Panc1 (cell line): Measurements from ENCODE around the gene CSHL1. TPM values are rescaled to one million over a fixed set of nuclear protein-coding genes. Genes with fewer than 3 reads are reported as not detected.

Source experiments
- ATAC-seq: fragments of 200-7000 bp; cut with Tn5 transposase; 2 replicates; pipeline ENCODE4 v1.9.1; 2020; ENCODE audit warnings: mild to moderate bottlenecking, moderate library complexity
- Bru-seq: library from RNA; stranded (reverse); fragments of 400-500 nt; gene quantifications from one replicate; lab custom pipeline; 2021; lab: Mats Ljungman, UMichigan
- BruChase-seq, 2 experiments: library from RNA; stranded (reverse); fragments of 400-500 nt; gene quantifications; one replicate each; lab custom pipeline; 2021; lab: Mats Ljungman, UMichigan
- BruUV-seq: library from RNA; stranded (reverse); fragments of 400-500 nt; replicated peaks from 2 replicates; lab custom pipeline; 2021; lab: Mats Ljungman, UMichigan
- CTCF ChIA-PET: fragments of 300-600 bp; sonication (Branson Sonifier 250); formaldehyde crosslinking; loops from one replicate; lab custom pipeline; 2022; ENCODE audit warnings: antibody characterized with exemption; lab: Charles Lee
- POLR2A ChIA-PET: fragments of 300-600 bp; sonication (Branson Sonifier 250); formaldehyde crosslinking; loops from one replicate; lab custom pipeline; 2022; ENCODE audit warnings: antibody characterized with exemption; lab: Charles Lee
- DNase-seq: peaks from one replicate; pipeline ENCODE4 v3.0.0-alpha.2; 2010; ENCODE audit warnings: low read depth, low spot score
- H3K27ac ChIP-seq: 2 replicates; pipeline ENCODE4 v1.5.1; 2011; ENCODE audit warnings: mild to moderate bottlenecking, low read length, inconsistent platforms
- H3K27me3 ChIP-seq: fragments of 200-500 bp; sonication (Bioruptor generic); 2 replicates; pipeline ENCODE4 v1.6.0; 2014; ENCODE audit warnings: low read length, inconsistent platforms; ENCODE audit not compliant: control insufficient read depth, insufficient read depth
- H3K36me3 ChIP-seq: fragments of 200-500 bp; sonication (Bioruptor generic); 2 replicates; pipeline ENCODE4 v1.5.1; 2014; ENCODE audit warnings: inconsistent platforms, mild to moderate bottlenecking, low read length, moderate library complexity; ENCODE audit not compliant: control insufficient read depth, insufficient read depth
- H3K4me1 ChIP-seq: 2 replicates; pipeline ENCODE4 v1.5.1; 2011; ENCODE audit warnings: inconsistent platforms, mild to moderate bottlenecking, low read length, moderate library complexity; ENCODE audit not compliant: control insufficient read depth, insufficient read depth
- H3K4me3 ChIP-seq, 2 experiments: 2 replicates each; pipeline ENCODE4 v1.5.1; 2011 to 2012; ENCODE audit warnings: low read depth in 2 of 2, low read length in 2 of 2, mild to moderate bottlenecking in 2 of 2, inconsistent platforms in 1 of 2, moderate library complexity in 1 of 2
- H3K9me3 ChIP-seq: fragments of 200-500 bp; sonication (Bioruptor generic); 2 replicates; pipeline ENCODE4 v1.5.1; 2014; ENCODE audit warnings: low read depth, mild to moderate bottlenecking, inconsistent platforms, low read length, moderate library complexity; ENCODE audit not compliant: control insufficient read depth, insufficient read depth
- POLR2AphosphoS5 ChIP-seq: IDR thresholded peaks from 2 replicates; pipeline ENCODE4 v1.6.1; 2012; ENCODE audit warnings: mild to moderate bottlenecking, low read depth, low read length, moderate library complexity
- SIN3A ChIP-seq: IDR thresholded peaks from 2 replicates; pipeline ENCODE4 v1.6.1; 2012; ENCODE audit warnings: low read depth, mild to moderate bottlenecking, low read length, moderate library complexity, borderline replicate concordance; ENCODE audit not compliant: insufficient read depth
- TCF7L2 ChIP-seq: IDR thresholded peaks from 2 replicates; pipeline ENCODE4 v1.6.1; 2011; ENCODE audit warnings: mild to moderate bottlenecking, low read depth, low read length, inconsistent platforms
- in situ Hi-C: cut with HindIII; loops from 2 replicates; pipeline ENCODE4 v1.10.0; 2016; ENCODE audit warnings: low sequenced_read_pairs, low pct_unique_long_range_greater_than_20kb
- intact Hi-C: fragments of 100-400 bp; cut with micrococcal nuclease; formaldehyde crosslinking; loops from one replicate; pipeline ENCODE4 v1.10.0; 2022; ENCODE audit not compliant: unreplicated experiment
- long read RNA-seq: library from polyadenylated mRNA; unstranded; transcript quantifications from one replicate; pipeline ENCODE4 v2.0.0, GENCODE V29; 2021; ENCODE audit not compliant: unreplicated experiment
- polyA plus RNA-seq: library from polyadenylated mRNA; unstranded; fragments of >200 nt; gene quantifications from one replicate; pipeline ENCODE4 v1.2.1, GENCODE V29; 2012; ENCODE audit warnings: missing spikeins; ENCODE audit not compliant: insufficient read length
- total RNA-seq: library from RNA; stranded (reverse); gene quantifications from one replicate; pipeline ENCODE4 v1.2.1, GENCODE V29; 2021; ENCODE audit not compliant: unreplicated experiment
- TF ChIP-seq, protein P1 (sequence below): fragments of 450-650 bp; IDR thresholded peaks from 2 replicates; pipeline ENCODE4 v1.5.1; 2017; ENCODE audit warnings: mild to moderate bottlenecking
- TF ChIP-seq, protein P2 (sequence below), 2 experiments: IDR thresholded peaks; 2 replicates each; pipeline ENCODE4 v1.6.1; 2011 to 2012; ENCODE audit warnings: low read depth in 2 of 2, control low read depth in 1 of 2, low read length in 1 of 2, mild to moderate bottlenecking in 1 of 2, moderate library complexity in 1 of 2; ENCODE audit not compliant: insufficient read depth in 1 of 2

The CSHL1 gene
- total RNA-seq (not detected), Bru-seq, nascent RNA (not detected), BruChase-seq, experiment 1, labeled RNA remaining after a 2-hour chase (not detected), BruChase-seq, experiment 2, labeled RNA remaining after a 6-hour chase (not detected)
- not detected for polyA plus RNA-seq
- long read RNA-seq, result 0 reads

GRCh38 chr17:63911041-63911635, at the start of gene CSHL1:
Gene CSHL1, minus strand, starts transcription at chr17:63911258. Its CDS starts 62 bp downstream, at chr17:63911196.
- H3K27ac ChIP-seq, result no peak within 1 kb of the TSS
- no TSS peak for BruUV-seq
- no peaks in the 10 kb centered on the region for H3K4me1 ChIP-seq
- H3K27me3 ChIP-seq, result no peaks in the 10 kb centered on the region; the same call in 1 of the 2 replicates
- ATAC-seq (no peak), DNase-seq (no peak)
- intact Hi-C loops, result loop anchor here (10.0 kb wide), 3 partner anchors 84 to 224 kb away; partner anchors contain the start of genes ERN1, ICAM2 and PRR29
- CTCF ChIA-PET, result interaction anchor here (0.5 to 2.0 kb wide), 7 partner anchors 35 to 496 kb away, joined by 3 to 9 read pairs (median 7); no protein-coding TSS in a partner anchor
- H3K36me3 ChIP-seq, result no peaks in the 10 kb centered on the region
- POLR2A ChIA-PET, result no interaction called here
- no peaks in the 10 kb centered on the region for H3K9me3 ChIP-seq
- in situ Hi-C loops, result no loop called here
- no peak within 1 kb of the TSS for H3K4me3 ChIP-seq
- TF ChIP-seq SIN3A (no peak), TCF7L2 (no peak), POLR2AphosphoS5 (no peak)
- TF ChIP-seq, protein P1, sequence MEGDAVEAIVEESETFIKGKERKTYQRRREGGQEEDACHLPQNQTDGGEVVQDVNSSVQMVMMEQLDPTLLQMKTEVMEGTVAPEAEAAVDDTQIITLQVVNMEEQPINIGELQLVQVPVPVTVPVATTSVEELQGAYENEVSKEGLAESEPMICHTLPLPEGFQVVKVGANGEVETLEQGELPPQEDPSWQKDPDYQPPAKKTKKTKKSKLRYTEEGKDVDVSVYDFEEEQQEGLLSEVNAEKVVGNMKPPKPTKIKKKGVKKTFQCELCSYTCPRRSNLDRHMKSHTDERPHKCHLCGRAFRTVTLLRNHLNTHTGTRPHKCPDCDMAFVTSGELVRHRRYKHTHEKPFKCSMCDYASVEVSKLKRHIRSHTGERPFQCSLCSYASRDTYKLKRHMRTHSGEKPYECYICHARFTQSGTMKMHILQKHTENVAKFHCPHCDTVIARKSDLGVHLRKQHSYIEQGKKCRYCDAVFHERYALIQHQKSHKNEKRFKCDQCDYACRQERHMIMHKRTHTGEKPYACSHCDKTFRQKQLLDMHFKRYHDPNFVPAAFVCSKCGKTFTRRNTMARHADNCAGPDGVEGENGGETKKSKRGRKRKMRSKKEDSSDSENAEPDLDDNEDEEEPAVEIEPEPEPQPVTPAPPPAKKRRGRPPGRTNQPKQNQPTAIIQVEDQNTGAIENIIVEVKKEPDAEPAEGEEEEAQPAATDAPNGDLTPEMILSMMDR, result no peak
- TF ChIP-seq, protein P2, sequence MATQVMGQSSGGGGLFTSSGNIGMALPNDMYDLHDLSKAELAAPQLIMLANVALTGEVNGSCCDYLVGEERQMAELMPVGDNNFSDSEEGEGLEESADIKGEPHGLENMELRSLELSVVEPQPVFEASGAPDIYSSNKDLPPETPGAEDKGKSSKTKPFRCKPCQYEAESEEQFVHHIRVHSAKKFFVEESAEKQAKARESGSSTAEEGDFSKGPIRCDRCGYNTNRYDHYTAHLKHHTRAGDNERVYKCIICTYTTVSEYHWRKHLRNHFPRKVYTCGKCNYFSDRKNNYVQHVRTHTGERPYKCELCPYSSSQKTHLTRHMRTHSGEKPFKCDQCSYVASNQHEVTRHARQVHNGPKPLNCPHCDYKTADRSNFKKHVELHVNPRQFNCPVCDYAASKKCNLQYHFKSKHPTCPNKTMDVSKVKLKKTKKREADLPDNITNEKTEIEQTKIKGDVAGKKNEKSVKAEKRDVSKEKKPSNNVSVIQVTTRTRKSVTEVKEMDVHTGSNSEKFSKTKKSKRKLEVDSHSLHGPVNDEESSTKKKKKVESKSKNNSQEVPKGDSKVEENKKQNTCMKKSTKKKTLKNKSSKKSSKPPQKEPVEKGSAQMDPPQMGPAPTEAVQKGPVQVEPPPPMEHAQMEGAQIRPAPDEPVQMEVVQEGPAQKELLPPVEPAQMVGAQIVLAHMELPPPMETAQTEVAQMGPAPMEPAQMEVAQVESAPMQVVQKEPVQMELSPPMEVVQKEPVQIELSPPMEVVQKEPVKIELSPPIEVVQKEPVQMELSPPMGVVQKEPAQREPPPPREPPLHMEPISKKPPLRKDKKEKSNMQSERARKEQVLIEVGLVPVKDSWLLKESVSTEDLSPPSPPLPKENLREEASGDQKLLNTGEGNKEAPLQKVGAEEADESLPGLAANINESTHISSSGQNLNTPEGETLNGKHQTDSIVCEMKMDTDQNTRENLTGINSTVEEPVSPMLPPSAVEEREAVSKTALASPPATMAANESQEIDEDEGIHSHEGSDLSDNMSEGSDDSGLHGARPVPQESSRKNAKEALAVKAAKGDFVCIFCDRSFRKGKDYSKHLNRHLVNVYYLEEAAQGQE (IDR thresholded peaks at IDR 0.05; ENCODE audit: insufficient read depth in 1 of 2, low read depth in 2 of 2, low read length in 1 of 2), result no peak

- in situ Hi-C loops, result no loop called here
- Histone ChIP-seq H3K36me3 (no peaks in the 10 kb centered on the region), H3K27ac (no peak overlapping the region), H3K9me3 (no peaks in the 10 kb centered on the region), H3K4me1 (no peaks in the 10 kb centered on the region), H3K4me3 (no peak overlapping the region), H3K27me3 (no peaks in the 10 kb centered on the region)
- POLR2A ChIA-PET, result no interaction called here
- no peak for ATAC-seq
- TF ChIP-seq POLR2AphosphoS5 (no peak), SIN3A (no peak), TCF7L2 (no peak)
- TF ChIP-seq, protein P1, result no peak
- TF ChIP-seq, protein P2 (IDR thresholded peaks at IDR 0.05; ENCODE audit: insufficient read depth in 1 of 2, low read depth in 2 of 2, low read length in 1 of 2), result no peak
- BruUV-seq, result no TSS peak
- CTCF ChIA-PET, result no interaction called here
- DNase-seq, result no peak
- intact Hi-C loops, result no loop called here
These were observed 49.4 kb upstream of the CSHL1 start for GRCh38 chr17:63960430-63960829.
